ENCODE measurements around the gene KCMF1.

- no peak for TF ChIP-seq CTCF (IDR thresholded peaks at IDR 0.05)
- no peak for TF ChIP-seq POLR2A (IDR thresholded peaks at IDR 0.05)
Measured at GRCh38 chr2:85016446-85016845, 45.5 kb downstream of the KCMF1 start.
